PC-9 (cell line): ENCODE measurements around the gene COL23A1. TPM values are rescaled to one million over a fixed set of nuclear protein-coding genes. Genes with fewer than 3 reads are reported as not detected.

Source experiments
- BruUV-seq: library from RNA; stranded (reverse); fragments of 400-500 nt; replicated peaks from 2 replicates; lab custom pipeline; 2021; lab: Mats Ljungman, UMichigan
- CTCF ChIA-PET: fragments of 300-600 bp; sonication (Branson Sonifier 250); formaldehyde crosslinking; loops from one replicate; lab custom pipeline; 2022; ENCODE audit warnings: antibody characterized with exemption; lab: Charles Lee
- POLR2A ChIA-PET: fragments of 300-600 bp; sonication (Branson Sonifier 250); formaldehyde crosslinking; loops from one replicate; lab custom pipeline; 2022; ENCODE audit warnings: antibody characterized with exemption; ENCODE audit not compliant: unreplicated experiment; lab: Charles Lee
- DNase-seq, 2 experiments: peaks; one replicate each; pipeline versions ENCODE4 v3.0.0 to v3.0.0-alpha.2; 2015 to 2022; ENCODE audit warnings: mixed read lengths in 1 of 2
- H2AFZ ChIP-seq: fragments of 200-600 bp; sonication (generic); 2 replicates; pipeline ENCODE4 v1.8.1; 2017; ENCODE audit warnings: antibody characterized with exemption
- H3F3A ChIP-seq: fragments of 200-600 bp; sonication (generic); 2 replicates; pipeline ENCODE4 v1.8.1; 2017; ENCODE audit warnings: antibody characterized with exemption, mild to moderate bottlenecking, low read depth; ENCODE audit not compliant: insufficient read depth
- H3K27ac ChIP-seq: fragments of 200-600 bp; sonication (generic); 2 replicates; pipeline ENCODE4 v1.6.1; 2016; ENCODE audit warnings: mixed run types
- H3K27me3 ChIP-seq: fragments of 200-600 bp; sonication (generic); 2 replicates; pipeline ENCODE4 v1.6.1; 2016; ENCODE audit warnings: low read depth, mixed run types; ENCODE audit not compliant: insufficient read depth
- H3K36me3 ChIP-seq: fragments of 200-600 bp; sonication (generic); 2 replicates; pipeline ENCODE4 v1.6.1; 2016; ENCODE audit warnings: low read depth, mixed run types
- H3K4me1 ChIP-seq: fragments of 200-600 bp; sonication (generic); replicated peaks from 2 replicates; pipeline ENCODE4 v1.6.1; 2016; ENCODE audit warnings: mixed run types; ENCODE audit not compliant: insufficient read depth
- H3K4me2 ChIP-seq: fragments of 200-600 bp; sonication (generic); 2 replicates; pipeline ENCODE4 v1.6.1; 2017; ENCODE audit warnings: mixed run types
- H3K4me3 ChIP-seq: fragments of 200-600 bp; sonication (generic); 2 replicates; pipeline ENCODE4 v1.6.1; 2016; ENCODE audit warnings: mixed run types
- H3K79me2 ChIP-seq: fragments of 200-600 bp; sonication (generic); 2 replicates; pipeline ENCODE4 v1.6.1; 2017; ENCODE audit warnings: low read depth, mixed run types
- H3K9me2 ChIP-seq: fragments of 200-600 bp; sonication (generic); 2 replicates; pipeline ENCODE4 v1.8.1; 2017; ENCODE audit warnings: mild to moderate bottlenecking; ENCODE audit not compliant: insufficient read depth
- H3K9me3 ChIP-seq: fragments of 200-600 bp; sonication (generic); 2 replicates; pipeline ENCODE4 v1.8.1; 2016; ENCODE audit warnings: low read depth; ENCODE audit not compliant: insufficient read depth
- H4K20me1 ChIP-seq: fragments of 200-600 bp; sonication (generic); 2 replicates; pipeline ENCODE4 v1.8.1; 2017; ENCODE audit not compliant: insufficient read depth
- EZH2 ChIP-seq: fragments of 200-600 bp; sonication (generic); IDR thresholded peaks from 2 replicates; pipeline ENCODE4 v1.8.0; 2017; ENCODE audit warnings: antibody characterized with exemption, low read depth
- intact Hi-C: fragments of 100-400 bp; cut with micrococcal nuclease; formaldehyde crosslinking; loops from one replicate; pipeline ENCODE4 v1.10.0; 2022; ENCODE audit not compliant: unreplicated experiment
- total RNA-seq: library from RNA; stranded (reverse); gene quantifications from 2 replicates; pipeline ENCODE4 v1.2.3, GENCODE V29; 2021
- TF ChIP-seq, protein P1 (sequence below): fragments of 200-600 bp; sonication (generic); conservative IDR thresholded peaks from 2 replicates; pipeline ENCODE4 v1.6.1; 2017; ENCODE audit warnings: mixed run types, antibody characterized with exemption, mild to moderate bottlenecking, moderate library complexity

COL23A1 gene
- total RNA-seq, 1 experiment from 2014 or later = not detected

DNA sequence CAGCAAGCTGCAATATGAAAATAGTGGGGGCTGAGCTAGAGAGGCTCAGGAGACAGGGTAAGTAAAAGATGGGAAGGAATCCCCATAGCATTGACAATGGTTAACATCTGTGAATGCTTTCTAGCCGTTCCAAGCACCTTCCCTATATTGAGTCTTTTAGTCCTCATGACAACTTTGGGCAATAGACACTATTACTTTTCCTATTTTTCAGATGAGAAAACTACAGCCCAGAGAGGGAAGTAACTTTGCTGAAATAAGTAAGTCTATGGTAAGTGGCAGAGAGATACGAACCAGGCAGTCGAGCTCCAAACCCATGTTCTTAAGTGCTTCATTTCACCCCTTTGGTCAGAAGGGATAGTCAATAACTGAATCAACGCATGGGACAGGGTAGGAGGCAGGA is 94.5 kb downstream of the COL23A1 start:
- no peaks in the 10 kb centered on the region for H3K4me1 ChIP-seq
- H3K9me2 ChIP-seq = no peaks in the 10 kb centered on the region
- CTCF ChIA-PET = interaction anchor here (0.6 kb wide), 1 partner anchor 53 kb away, joined by 4 read pairs; no protein-coding TSS in a partner anchor
- POLR2A ChIA-PET = no interaction called here
- no peaks in the 10 kb centered on the region for H3K79me2 ChIP-seq
- H2AFZ ChIP-seq = no peak overlapping the region
- intact Hi-C loops = no loop called here
- H3F3A ChIP-seq = no peaks in the 10 kb centered on the region
- no peak for DNase-seq
- H3K4me2 ChIP-seq = no peak overlapping the region
- no peaks in the 10 kb centered on the region for H4K20me1 ChIP-seq
- H3K9me3 ChIP-seq = no peaks in the 10 kb centered on the region
- H3K4me3 ChIP-seq = no peak overlapping the region
- BruUV-seq = no TSS peak
- no peaks in the 10 kb centered on the region for H3K36me3 ChIP-seq
- no peak overlapping the region for H3K27ac ChIP-seq
- peaks cover 86% of the 10 kb centered on the region for H3K27me3 ChIP-seq
- TF ChIP-seq, protein P1, sequence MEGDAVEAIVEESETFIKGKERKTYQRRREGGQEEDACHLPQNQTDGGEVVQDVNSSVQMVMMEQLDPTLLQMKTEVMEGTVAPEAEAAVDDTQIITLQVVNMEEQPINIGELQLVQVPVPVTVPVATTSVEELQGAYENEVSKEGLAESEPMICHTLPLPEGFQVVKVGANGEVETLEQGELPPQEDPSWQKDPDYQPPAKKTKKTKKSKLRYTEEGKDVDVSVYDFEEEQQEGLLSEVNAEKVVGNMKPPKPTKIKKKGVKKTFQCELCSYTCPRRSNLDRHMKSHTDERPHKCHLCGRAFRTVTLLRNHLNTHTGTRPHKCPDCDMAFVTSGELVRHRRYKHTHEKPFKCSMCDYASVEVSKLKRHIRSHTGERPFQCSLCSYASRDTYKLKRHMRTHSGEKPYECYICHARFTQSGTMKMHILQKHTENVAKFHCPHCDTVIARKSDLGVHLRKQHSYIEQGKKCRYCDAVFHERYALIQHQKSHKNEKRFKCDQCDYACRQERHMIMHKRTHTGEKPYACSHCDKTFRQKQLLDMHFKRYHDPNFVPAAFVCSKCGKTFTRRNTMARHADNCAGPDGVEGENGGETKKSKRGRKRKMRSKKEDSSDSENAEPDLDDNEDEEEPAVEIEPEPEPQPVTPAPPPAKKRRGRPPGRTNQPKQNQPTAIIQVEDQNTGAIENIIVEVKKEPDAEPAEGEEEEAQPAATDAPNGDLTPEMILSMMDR = no peak
- TF ChIP-seq EZH2 = no peak

DNA sequence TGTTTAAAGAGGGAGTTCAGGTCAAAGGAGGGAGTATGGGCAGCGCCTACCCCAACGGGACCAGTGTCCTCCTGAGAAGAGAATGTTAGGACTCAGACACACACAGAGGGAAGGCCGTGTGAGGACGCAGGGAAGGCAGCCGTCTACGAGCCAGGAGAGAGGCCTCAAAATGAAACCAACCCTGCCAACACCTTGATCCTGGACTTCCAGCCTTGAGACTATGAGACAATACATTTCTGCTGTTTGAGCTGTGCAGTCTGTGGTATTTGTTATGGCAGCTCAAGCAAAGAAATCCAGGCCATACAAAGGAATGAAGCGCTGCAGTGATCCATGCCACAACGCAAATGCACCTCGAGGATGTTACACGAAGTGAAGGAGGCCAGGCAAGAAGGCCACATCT is 97.9 kb downstream of the COL23A1 start:
- H3K79me2 ChIP-seq = no peaks in the 10 kb centered on the region
- H3K4me1 ChIP-seq = no peaks in the 10 kb centered on the region
- peaks cover 96% of the 10 kb centered on the region for H3K27me3 ChIP-seq
- no peaks in the 10 kb centered on the region for H3F3A ChIP-seq
- no peaks in the 10 kb centered on the region for H3K9me3 ChIP-seq
- CTCF ChIA-PET = no interaction called here
- H3K9me2 ChIP-seq = no peaks in the 10 kb centered on the region
- H2AFZ ChIP-seq = no peak overlapping the region
- DNase-seq = no peak
- POLR2A ChIA-PET = no interaction called here
- no peak overlapping the region for H3K4me3 ChIP-seq
- TF ChIP-seq EZH2 = no peak
- TF ChIP-seq, protein P1 = no peak
- no peaks in the 10 kb centered on the region for H3K36me3 ChIP-seq
- intact Hi-C loops = no loop called here
- no peak overlapping the region for H3K4me2 ChIP-seq
- H4K20me1 ChIP-seq = no peaks in the 10 kb centered on the region
- H3K27ac ChIP-seq = no peak overlapping the region
- no TSS peak for BruUV-seq

DNA sequence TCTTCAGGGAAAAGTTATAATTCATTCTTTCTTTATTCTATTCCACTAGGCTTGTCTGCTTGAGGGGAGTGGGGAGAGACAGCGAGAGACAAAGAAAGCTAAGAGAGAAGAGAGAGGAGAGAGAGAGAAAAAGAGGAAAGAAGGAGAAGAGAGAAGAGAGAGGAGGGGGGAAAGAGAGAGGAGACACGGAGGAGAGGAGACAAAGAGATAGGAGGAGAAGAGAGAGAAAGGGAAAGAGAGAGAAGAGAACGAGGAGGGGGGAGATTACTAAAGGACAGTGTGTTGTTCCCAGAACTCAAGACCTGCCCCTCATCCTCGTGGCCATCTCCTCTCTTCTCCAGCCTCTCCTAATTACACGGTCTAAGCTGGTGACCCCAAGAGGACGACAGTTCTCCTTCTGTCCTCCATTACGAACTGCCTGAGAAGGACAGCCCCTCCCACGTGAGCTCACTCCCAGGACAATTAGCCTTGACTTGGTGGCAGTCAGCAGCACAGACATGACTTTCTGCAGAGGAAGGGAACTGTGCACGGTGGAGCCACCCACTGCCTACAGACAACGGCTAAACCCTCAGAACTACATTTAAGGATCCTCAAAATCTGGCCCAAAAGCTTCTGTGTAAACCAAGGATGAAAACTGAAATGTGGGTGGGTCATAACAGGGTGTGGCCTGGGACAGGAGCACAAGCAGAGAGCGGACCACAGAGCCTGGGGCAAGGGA is 99.1 kb downstream of the COL23A1 start:
- no peaks in the 10 kb centered on the region for H3K9me2 ChIP-seq
- no peaks in the 10 kb centered on the region for H3K36me3 ChIP-seq
- CTCF ChIA-PET = no interaction called here

More for the DNA sequence above, 99.1 kb downstream of the COL23A1 start:
- Histone ChIP-seq H3F3A (no peaks in the 10 kb centered on the region), H3K4me2 (no peak overlapping the region), H3K4me3 (no peak overlapping the region), H3K27ac (no peak overlapping the region), H3K27me3 (peaks cover 95% of the 10 kb centered on the region), H3K4me1 (no peaks in the 10 kb centered on the region), H3K79me2 (no peaks in the 10 kb centered on the region), H3K9me3 (no peaks in the 10 kb centered on the region), H2AFZ (no peak overlapping the region), H4K20me1 (no peaks in the 10 kb centered on the region)
- TF ChIP-seq EZH2 = no peak
- TF ChIP-seq, protein P1 = no peak
- POLR2A ChIA-PET = no interaction called here
- intact Hi-C loops = no loop called here
- BruUV-seq = no TSS peak
- DNase-seq = no peak
